Measurements from ENCODE around the gene PDP2. TPM values are rescaled to one million over a fixed set of nuclear protein-coding genes. Genes with fewer than 3 reads are reported as not detected.
A peak's percentile ranks its signal among the peaks of the same experiment; 100 is the strongest.
"Not testable (repeated sequence)": the region's sequence is repeated elsewhere in the genome, so short reads cannot be mapped to it uniquely, and the experiment has no call there.

The PDP2 gene
- total and polyA plus RNA-seq, 10 donors = 1.0 to 9.6 (median 5.6) TPM

DNA sequence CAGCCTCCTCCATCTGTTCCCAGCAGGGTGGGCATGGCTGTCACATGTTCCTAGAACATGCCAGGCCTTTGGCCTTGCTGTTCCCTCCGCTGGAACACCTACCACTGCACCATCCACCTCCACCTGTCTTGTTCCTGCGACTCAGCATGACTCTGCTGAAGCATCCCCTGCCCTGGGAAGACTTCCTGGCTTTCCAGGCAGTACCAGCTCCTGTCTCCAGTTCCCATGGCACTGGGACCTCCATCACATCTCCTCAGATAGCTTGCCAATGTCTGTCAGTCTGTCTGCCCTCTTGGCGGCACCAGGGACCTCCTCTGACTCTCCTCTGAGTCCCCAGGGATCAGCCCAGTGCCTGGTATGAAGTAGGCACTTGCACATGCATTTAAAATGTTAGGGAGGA is 15.7 kb downstream of the PDP2 start:
- intact Hi-C loops (cut with DNase I; ENCODE audit: low total_unique reads) = no loop called here
- 73 to 96% (median 94%) methylated on average over 3 of the region's 3 CpGs for WGBS, 5 donors
- TF ChIP-seq POLR2A (IDR thresholded peaks at IDR 0.05) (no peak), POLR2AphosphoS5 (IDR thresholded peaks at IDR 0.05) (no peak)
- TF ChIP-seq, protein P1, sequence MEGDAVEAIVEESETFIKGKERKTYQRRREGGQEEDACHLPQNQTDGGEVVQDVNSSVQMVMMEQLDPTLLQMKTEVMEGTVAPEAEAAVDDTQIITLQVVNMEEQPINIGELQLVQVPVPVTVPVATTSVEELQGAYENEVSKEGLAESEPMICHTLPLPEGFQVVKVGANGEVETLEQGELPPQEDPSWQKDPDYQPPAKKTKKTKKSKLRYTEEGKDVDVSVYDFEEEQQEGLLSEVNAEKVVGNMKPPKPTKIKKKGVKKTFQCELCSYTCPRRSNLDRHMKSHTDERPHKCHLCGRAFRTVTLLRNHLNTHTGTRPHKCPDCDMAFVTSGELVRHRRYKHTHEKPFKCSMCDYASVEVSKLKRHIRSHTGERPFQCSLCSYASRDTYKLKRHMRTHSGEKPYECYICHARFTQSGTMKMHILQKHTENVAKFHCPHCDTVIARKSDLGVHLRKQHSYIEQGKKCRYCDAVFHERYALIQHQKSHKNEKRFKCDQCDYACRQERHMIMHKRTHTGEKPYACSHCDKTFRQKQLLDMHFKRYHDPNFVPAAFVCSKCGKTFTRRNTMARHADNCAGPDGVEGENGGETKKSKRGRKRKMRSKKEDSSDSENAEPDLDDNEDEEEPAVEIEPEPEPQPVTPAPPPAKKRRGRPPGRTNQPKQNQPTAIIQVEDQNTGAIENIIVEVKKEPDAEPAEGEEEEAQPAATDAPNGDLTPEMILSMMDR (IDR thresholded peaks at IDR 0.05 in 8 of 11, conservative IDR thresholded peaks at IDR 0.05 in 3 of 11) = no peak
- no peak for DNase-seq
- Histone ChIP-seq H3K9me3 (no peaks in the 10 kb centered on the region), H3K27me3 (replicated peaks in 1 of 7) (no peaks in the 10 kb centered on the region), H3K4me3 (no peak overlapping the region), H3K36me3 (no peaks in the 10 kb centered on the region), H3K4me1 (peaks cover 0 to 16% (median 7%) of the 10 kb centered on the region in 6 donors), H3K27ac (no peak overlapping the region)

DNA sequence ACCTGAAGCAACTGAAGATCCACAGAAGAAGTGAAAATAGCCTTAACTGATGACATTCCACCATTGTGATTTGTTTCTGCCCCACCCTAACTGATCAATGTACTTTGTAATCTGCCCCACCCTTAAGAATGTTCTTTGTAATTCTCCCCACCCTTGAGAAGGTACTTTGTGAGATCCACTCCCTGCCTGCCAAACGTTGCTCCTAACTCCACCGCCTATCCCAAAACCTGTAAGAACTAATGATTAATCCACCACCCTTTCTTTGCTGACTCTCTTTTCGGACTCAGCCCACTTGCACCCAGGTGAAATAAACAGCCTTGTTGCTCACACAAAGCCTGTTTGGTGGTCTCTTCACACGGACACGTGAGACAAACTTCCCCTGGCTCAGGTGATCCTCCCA is 16.4 kb downstream of the PDP2 start:
- intact Hi-C loops (cut with DNase I; ENCODE audit: low total_unique reads); H3K4me3 ChIP-seq; H3K27ac ChIP-seq; H3K36me3 ChIP-seq; H3K9me3 ChIP-seq; DNase-seq; H3K27me3 ChIP-seq (replicated peaks in 1 of 7): not testable (repeated sequence)
- peaks cover 0 to 16% (median 7%) of the 10 kb centered on the region in 6 donors for H3K4me1 ChIP-seq
- 85 to 93% (median 88%) methylated on average over 5 of the region's 5 CpGs for WGBS, 5 donors

DNA sequence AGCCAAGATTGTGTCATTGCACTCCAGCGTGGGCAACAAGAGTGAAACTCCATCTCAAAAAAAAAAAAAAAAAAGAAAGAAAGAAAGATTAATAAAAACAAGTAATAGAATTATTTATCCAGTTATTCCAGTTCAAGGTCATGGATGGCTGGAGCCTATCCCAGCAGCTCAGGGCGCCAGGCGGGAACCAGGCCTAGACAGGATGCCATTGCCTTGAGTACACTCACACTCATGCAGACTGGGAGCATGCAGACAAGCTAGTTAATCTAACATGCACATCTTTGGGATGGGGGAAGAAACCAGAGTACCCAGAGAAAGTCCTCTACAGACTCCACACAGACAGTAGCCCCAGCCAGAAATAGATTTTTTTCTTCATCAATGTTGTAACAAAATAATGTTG is 17.9 kb downstream of the PDP2 start:
- Histone ChIP-seq H3K27me3 (replicated peaks in 1 of 7) (no peaks in the 10 kb centered on the region), H3K36me3 (no peaks in the 10 kb centered on the region), H3K4me1 (peaks cover 0 to 16% (median 7%) of the 10 kb centered on the region in 6 donors), H3K9me3 (no peaks in the 10 kb centered on the region), H3K4me3 (no peak overlapping the region), H3K27ac (no peak overlapping the region)
- TF ChIP-seq POLR2A (IDR thresholded peaks at IDR 0.05) = no peak
- no peak for TF ChIP-seq POLR2AphosphoS5 (IDR thresholded peaks at IDR 0.05)
- TF ChIP-seq, protein P1 (IDR thresholded peaks at IDR 0.05 in 8 of 11, conservative IDR thresholded peaks at IDR 0.05 in 3 of 11) = no peak
- intact Hi-C loops (cut with DNase I; ENCODE audit: low total_unique reads) = no loop called here
- 77 to 92% (median 88%) methylated on average over 3 of the region's 3 CpGs for WGBS, 5 donors
- DNase-seq = no peak

DNA sequence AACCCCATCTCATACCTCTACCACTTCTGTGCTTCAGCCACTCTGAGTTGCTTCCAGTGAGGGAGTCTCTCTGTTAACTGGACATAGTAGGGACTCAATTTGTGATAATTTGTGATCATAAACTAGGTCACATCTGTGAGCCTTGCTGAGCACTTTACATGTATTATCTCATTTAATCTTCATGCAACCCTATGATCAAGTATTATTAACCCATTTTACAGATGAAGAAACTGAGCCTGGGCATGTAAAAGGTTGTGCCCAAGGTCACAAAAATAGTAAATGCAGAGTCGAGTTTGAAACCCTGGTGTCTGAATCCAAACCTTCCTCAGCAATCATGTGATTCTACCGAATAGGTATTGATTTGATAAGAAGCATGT is 18.6 kb downstream of the PDP2 start:
- Histone ChIP-seq H3K27me3 (replicated peaks in 1 of 7) (no peaks in the 10 kb centered on the region), H3K27ac (no peak overlapping the region), H3K4me3 (no peak overlapping the region), H3K4me1 (peaks cover 0 to 16% (median 7%) of the 10 kb centered on the region in 6 donors), H3K36me3 (no peaks in the 10 kb centered on the region), H3K9me3 (no peaks in the 10 kb centered on the region)
- no peak for TF ChIP-seq POLR2A (IDR thresholded peaks at IDR 0.05)
- DNase-seq = no peak
- intact Hi-C loops (cut with DNase I; ENCODE audit: low total_unique reads) = no loop called here
- WGBS, 5 donors = 77 to 95% (median 81%) methylated on average over 2 of the region's 2 CpGs

DNA sequence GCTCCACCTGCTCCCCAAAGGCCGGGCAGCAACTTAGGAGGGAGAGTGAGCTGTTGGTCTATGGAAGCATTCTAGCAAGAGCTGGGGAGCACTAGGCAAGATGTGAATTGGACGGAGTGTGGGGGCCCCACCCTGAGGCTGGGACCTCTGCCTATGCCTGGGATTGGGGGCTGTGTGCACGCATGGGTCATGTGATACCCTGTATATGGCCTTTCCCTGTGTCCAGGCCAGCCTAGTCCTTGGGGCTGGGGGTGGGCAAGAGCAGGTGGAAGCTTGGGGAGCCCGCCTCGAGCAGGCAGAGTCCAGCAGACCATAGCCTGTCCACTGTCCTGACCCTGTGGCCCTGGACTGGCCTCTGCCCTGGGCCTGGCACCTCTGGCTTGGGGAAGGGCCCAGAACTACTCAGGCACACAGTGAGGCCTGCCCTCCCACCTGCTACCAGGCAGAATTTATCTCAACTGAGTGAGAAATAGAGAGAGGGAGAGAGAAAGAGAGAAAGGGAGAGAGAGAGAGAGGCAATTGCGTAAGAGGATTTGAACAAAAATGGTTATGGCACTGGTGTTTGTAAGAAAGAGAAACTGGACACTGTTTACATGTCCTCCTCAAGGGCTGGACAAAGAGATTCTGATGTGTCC is 19.1 kb downstream of the PDP2 start:
- H3K4me1 ChIP-seq = peaks cover 0 to 16% (median 7%) of the 10 kb centered on the region in 6 donors
- 80 to 94% (median 88%) methylated on average over 4 to 6 of the region's 6 CpGs for WGBS, 5 donors
- no peak for DNase-seq
- H3K27me3 ChIP-seq (replicated peaks in 1 of 7) = no peaks in the 10 kb centered on the region
- no peaks in the 10 kb centered on the region for H3K9me3 ChIP-seq
- H3K27ac ChIP-seq = peak overlapping the region in 4 of 8 donors; percentile 22 to 46 (median 37)
- H3K4me3 ChIP-seq = no peak overlapping the region
- TF ChIP-seq, protein P1 (IDR thresholded peaks at IDR 0.05 in 8 of 11, conservative IDR thresholded peaks at IDR 0.05 in 3 of 11) = no peak
- TF ChIP-seq POLR2AphosphoS5 (IDR thresholded peaks at IDR 0.05) = no peak
- TF ChIP-seq POLR2A (IDR thresholded peaks at IDR 0.05) = no peak
- intact Hi-C loops (cut with DNase I; ENCODE audit: low total_unique reads) = no loop called here
- H3K36me3 ChIP-seq = no peaks in the 10 kb centered on the region
